ENCODE measurements around the gene ZFP36L1.

Gene ZFP36L1

DNA sequence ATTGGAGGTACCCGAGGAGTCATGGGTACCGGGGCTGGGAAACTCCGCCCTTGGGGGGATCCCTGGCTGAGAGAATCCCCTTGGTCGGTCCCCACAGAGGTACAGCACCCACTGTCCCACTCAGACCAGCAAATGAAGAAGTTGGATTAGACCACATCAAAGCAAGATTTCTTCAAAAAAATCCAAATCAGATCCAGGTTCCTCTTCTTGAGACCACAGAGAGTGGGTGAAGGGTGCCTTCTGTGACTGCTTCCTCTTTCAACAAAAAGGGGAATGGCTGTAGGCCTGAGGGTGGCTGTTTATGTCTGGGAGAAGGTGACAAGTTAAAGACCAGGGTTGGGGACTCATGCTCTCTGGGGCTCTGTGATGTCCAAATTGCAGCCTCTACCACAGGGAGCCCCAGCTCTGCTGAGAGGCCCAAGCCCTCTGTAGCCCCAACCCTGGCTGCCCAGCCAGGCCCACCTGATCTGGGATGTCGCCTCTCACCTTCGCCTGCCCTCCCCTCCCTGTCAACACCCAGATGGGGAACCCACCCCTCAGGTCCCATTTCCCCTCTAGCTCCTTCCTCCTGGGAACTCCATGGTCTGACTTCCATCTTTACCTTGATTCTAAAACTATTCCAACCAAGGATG lies 50.9 kb downstream of the ZFP36L1 start:
- no peak for DNase-seq (ENCODE audit: extremely low read depth, low read depth)
- TF ChIP-seq, protein P1, sequence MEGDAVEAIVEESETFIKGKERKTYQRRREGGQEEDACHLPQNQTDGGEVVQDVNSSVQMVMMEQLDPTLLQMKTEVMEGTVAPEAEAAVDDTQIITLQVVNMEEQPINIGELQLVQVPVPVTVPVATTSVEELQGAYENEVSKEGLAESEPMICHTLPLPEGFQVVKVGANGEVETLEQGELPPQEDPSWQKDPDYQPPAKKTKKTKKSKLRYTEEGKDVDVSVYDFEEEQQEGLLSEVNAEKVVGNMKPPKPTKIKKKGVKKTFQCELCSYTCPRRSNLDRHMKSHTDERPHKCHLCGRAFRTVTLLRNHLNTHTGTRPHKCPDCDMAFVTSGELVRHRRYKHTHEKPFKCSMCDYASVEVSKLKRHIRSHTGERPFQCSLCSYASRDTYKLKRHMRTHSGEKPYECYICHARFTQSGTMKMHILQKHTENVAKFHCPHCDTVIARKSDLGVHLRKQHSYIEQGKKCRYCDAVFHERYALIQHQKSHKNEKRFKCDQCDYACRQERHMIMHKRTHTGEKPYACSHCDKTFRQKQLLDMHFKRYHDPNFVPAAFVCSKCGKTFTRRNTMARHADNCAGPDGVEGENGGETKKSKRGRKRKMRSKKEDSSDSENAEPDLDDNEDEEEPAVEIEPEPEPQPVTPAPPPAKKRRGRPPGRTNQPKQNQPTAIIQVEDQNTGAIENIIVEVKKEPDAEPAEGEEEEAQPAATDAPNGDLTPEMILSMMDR (IDR thresholded peaks at IDR 0.05; ENCODE audit: low read depth, low read length): no peak

DNA sequence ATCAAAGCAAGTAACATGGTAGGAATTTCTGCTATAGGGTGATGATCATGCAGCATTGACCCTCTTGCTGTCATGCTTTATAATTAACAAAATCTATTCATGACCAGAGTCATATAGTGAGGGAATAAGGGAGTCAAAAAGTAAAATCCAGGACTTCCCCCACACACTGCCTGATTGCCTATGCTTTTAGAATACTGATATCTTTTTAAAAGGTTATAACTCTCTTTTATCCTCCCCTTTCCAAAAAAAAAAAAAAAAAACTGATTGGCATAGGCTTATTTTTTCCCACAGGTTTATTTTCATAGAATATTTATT lies 51.4 kb downstream of the ZFP36L1 start:
- TF ChIP-seq, protein P1 (IDR thresholded peaks at IDR 0.05; ENCODE audit: low read depth, low read length): no peak

DNA sequence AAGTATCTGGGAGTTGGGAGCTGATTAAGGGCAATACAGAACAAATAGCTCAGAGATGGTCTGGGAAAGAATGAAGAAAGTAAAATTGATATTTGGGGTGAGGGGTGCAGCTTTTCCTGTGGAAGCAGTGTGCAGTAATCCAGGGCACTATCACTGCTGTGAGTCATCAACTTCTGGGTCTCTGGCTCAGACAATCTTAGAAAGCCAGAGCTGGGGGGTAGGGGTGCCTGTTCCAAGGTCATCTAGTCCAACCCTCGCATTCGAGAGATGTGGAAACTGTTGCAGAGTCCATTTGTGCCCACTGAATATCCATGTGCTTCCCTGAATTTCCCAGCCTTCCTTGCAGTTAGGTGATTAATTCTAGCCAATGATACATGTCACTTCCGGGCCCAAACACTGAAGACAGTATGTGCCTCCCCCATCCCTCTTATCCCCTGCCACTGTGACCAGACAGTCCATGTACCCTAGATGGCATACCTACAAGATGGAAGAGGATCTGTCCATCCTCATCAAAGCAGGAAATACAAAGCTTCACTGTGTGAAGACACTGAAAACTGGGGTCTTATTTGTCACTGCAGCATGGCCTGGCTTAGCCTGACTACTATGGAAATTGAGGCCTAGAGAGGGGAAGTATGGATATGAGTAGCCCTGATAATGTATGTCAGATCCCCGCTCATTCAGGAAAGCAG lies 51.9 kb downstream of the ZFP36L1 start:
- DNase-seq (ENCODE audit: extremely low read depth, low read depth): no peak
- TF ChIP-seq, protein P1 (IDR thresholded peaks at IDR 0.05; ENCODE audit: low read depth, low read length): no peak

More for the DNA sequence above, 51.4 kb downstream of the ZFP36L1 start:
- no peak for DNase-seq (ENCODE audit: extremely low read depth, low read depth)

DNA sequence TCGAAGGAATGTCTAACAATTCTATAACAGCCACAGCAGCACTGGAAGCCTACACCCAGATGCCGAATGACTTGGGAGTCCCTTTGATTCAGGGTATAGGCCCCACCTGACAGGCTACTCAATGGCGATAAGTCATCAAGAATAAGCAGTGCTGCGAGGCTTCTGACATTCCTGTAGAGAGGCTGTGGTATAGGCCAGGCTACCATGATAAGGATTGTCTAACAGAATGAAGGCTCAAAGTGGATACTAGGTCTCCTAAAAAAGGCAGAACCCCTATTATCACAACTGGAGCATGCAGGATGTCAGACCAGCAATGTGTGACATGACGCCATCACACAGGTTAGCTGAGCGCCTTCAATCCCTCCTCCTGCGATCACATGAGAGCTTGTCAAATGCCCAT lies 53.2 kb downstream of the ZFP36L1 start:
- TF ChIP-seq, protein P1 (IDR thresholded peaks at IDR 0.05; ENCODE audit: low read depth, low read length): no peak
- DNase-seq (ENCODE audit: extremely low read depth, low read depth): no peak

DNA sequence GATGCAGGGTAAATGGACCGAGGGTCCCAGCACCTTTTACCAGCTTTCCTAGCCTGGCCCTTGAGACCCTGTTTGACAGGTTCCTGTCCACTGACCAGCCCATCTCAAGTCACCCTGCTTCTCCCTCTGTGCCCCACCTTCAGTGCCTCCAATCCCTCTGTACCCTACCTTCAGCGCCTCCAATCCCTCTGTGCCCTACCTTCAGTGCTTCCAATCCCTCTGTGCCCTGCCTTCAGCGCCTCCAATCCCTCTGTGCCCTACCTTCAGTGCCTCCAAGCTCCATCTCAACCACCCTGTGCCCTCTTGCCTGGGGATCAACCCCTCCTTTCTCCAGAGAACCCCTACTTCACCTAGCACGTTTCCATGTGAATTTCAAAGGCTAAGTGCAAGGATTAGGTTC lies 54.3 kb downstream of the ZFP36L1 start:
- TF ChIP-seq, protein P1 (IDR thresholded peaks at IDR 0.05; ENCODE audit: low read depth, low read length): no peak

More for the DNA sequence above, 54.3 kb downstream of the ZFP36L1 start:
- DNase-seq (ENCODE audit: extremely low read depth, low read depth): no peak

All from AG09319 (cell line).